Activated CD8-positive, alpha-beta memory T cell treated with anti-CD3 and anti-CD28 coated beads for 4 hours (primary cell): ENCODE results near the gene SMAD6.

ENCODE experiments used
- DNase-seq, 2 donors: peaks; one replicate each; pipeline ENCODE4 v3.0.0-alpha.2; 2020; ENCODE audit warnings: low read depth in 2 of 2

SMAD6 gene

DNA sequence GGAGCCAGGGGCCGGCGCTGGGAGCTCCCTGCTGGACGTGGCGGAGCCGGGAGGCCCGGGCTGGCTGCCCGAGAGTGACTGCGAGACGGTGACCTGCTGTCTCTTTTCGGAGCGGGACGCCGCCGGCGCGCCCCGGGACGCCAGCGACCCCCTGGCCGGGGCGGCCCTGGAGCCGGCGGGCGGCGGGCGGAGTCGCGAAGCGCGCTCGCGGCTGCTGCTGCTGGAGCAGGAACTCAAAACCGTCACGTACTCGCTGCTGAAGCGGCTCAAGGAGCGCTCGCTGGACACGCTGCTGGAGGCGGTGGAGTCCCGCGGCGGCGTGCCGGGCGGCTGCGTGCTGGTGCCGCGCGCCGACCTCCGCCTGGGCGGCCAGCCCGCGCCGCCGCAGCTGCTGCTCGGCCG, 1.5 kb downstream of the SMAD6 start:
- no peak for DNase-seq

DNA sequence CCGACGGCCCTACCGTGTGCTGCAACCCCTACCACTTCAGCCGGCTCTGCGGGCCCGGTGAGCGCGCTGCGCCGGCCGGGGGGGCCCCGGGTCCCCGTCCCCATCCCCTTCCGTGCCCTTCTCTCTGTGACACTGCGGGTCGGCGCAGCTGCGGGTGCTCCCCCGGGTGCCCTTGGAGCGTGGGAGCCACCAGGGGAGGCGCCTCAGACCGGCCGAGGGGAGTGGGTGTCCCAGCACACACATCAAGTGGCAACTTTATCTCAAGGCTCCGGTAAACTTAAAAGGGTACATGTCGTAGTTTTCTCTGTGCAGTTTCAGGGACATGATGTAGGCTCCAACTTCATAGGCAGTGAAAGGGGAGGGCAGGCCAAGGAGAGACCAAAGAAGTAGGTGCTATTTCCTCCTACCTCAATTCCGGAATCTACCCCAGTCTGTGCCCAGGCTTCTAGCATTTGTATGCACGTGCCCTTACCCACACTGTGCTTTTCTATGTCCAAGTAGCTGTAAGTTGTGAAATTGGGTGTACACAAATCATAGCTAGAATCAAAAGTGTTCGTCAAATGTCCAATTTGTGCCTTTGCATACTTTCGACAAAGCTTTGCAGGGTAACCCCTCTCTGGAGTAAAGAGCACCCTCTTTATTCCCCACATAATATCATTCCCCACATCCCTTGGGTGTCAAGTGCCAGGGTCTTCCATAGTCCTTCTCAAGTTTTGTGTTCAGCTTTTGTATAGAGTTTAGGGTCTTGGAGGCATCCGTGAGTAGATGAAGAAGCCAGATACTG, 2.2 kb downstream of the SMAD6 start:
- no peak for DNase-seq

DNA sequence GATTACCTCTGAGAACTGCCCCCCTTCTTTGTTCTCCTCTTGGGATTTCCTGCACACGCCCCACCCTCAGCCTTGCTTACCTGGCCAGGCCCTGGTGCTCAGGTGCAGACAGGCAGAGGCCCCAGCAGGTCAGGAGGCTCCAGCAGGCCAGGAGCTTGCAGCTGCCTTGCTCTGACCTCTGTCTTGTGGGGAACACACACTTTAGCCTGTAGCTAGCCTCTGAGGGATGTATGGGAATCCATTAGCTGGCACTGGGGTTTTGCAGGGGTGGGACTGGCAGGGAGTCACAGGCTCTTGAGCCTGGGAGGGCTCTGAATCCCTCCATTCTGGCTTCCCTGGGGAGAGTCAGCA, 2.7 kb downstream of the SMAD6 start:
- DNase-seq: no peak

- no peak for DNase-seq
Observed at GRCh38 chr15:66705277-66706146, 3.5 kb downstream of the SMAD6 start.

DNA sequence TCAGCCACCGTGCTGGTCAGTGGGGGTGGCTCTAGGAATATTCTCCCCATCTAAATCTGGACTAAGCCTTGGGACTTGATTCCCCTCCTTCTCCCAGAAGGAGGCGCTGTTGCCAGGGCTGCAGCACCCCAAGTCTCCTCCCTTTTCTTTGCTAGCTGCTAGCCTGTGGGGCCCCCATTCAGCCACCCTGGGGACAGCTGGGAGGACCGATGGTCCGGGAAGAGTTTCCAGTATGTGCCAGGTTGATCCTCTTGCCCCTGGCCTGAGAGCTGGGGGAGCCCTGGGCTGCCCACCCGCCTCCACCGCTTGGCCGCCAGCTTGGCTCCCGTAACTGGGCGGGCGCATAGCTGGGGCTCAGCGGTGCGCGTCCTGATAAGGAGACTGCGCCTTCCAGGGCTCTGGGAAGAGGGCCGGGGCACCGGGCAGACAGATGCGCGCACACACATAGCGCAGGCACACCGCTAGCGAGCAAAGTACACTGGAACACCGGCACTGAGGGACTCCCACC, 4.2 kb downstream of the SMAD6 start:
- no peak for DNase-seq

- DNase-seq: no peak
Observed at GRCh38 chr15:66706840-66707239, 4.8 kb downstream of the SMAD6 start.

DNA sequence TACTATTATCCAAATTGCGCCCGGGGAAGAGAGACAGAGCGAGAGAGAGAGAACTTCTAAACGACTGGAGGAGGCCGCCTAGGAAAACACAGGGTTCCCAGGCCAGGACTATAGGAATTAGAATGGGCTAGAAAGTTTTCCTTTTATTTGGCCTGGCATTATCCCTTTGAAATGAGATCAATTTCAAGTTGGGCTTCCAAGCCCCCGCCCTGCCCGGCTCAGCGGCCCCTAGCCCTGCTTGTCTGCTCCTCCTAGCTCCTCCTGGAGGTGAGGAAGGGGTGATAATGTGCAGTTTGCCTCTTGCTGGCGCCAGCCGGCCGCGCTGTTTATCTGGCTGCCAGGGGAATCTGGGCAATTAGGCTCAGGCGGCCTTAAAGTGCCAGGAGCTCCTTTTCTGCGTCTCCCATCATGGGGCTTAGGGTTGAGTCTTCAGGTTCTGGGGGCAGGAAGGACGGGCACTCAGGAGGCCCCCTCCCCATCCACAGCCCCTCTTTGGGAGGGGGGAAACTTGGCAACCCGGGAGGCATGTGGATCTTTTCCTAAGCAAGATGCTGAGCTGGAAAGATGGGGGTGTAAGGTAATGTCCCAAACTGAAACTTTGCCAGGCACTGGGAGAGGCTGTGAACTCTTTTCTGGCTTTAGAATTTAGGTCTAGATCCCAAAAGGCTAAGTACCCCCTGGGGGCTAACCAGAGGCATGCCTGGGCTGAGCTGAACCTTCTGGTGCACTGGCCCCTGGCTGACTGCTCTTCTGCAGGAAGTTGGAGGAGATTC, 5.5 kb downstream of the SMAD6 start:
- no peak for DNase-seq

- DNase-seq: no peak
Observed at GRCh38 chr15:66708389-66708788, 6.4 kb downstream of the SMAD6 start.

DNA sequence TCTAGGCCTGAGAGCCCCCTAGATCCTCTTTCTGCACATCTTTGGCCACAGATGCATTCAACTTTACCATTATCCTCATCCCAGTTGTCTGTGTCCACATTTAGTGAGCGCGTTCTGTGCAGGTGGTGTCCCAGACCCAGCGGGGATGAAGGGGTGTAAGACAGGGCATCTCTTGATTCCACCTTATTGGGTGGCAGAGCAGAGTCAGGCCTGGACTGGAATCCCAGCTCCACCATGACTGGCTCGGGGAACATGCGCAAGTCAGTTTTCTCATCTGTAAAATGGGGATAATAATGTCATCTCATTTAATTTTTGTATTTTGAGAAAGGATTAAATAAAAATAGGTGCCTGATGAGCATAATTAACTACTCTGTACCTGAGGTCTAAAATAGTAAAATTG, 7.8 kb downstream of the SMAD6 start:
- DNase-seq: no peak

DNA sequence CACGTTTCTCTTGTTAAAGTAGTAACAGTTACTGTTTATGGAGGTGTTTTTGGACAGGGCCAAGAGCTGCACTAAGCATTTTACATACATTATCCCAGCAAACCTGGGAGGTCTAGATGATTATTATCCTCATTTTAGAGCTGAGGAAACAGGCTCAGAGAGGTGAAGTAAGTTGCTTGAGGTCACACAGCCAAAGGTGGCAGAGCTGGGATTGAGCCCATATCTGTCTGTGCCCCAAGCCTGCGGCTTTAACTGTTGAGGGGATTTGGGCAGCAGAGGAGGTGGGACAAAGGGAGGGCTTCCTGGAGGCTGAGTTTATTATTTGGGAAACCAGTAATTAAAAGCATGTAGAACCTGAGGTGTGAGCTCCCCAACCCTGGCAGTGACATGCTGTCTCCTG, 9.2 kb downstream of the SMAD6 start:
- DNase-seq: no peak

- no peak for DNase-seq
Observed at GRCh38 chr15:66711862-66712261, 9.8 kb downstream of the SMAD6 start.

DNA sequence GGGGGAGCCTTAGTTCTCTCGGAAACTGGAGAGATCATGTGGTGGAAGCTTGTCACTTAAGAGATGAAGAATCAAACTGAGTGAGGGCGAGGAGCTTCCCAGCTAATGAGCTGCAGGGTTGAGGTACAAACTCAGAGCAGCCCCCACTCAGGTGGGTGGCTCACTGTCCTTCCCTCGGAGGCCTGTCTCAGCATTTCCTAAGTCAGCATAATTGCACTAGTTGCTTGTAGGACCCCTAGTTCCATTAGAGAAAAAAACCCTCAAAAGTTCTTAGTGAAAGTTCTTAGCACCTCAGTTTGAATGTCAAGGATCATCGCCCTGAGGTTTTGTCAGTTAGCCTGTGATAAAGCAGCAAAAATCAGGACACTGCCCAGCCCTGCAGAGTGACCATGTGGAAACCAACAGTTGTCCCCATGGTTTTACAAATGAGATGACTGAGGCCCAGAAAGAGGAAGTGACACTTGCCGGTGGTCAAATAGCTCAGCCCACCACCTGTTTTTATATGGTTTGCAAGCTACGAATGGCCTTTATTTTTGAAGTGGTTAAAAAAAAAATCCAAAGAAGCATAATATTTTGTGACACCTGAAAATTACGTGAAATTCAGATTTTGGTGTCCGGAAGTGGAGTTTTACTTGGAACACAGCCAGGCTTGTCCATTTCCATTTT, 11.9 kb downstream of the SMAD6 start:
- no peak for DNase-seq

DNA sequence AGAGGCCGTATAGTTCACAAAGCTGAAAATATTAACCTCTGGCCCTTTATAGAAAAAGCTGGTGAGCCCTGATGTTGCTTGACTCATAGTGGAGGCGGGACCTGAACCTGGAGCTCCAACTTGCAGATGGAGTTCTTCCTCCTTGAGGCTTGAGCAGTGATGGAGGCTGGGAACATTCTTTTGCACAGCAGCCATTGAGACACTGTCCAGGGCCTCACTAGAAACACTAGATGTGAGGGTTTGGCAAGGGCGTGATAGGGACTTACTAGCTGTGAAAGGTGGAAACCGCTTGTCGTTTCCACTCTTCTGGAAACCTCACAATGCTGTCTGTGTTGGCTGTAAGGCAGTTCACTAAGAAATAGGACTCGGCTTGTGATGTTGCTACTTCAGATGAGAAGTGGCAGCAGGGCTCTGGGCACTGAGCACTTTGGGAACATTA, 12.5 kb downstream of the SMAD6 start:
- no peak for DNase-seq

DNA sequence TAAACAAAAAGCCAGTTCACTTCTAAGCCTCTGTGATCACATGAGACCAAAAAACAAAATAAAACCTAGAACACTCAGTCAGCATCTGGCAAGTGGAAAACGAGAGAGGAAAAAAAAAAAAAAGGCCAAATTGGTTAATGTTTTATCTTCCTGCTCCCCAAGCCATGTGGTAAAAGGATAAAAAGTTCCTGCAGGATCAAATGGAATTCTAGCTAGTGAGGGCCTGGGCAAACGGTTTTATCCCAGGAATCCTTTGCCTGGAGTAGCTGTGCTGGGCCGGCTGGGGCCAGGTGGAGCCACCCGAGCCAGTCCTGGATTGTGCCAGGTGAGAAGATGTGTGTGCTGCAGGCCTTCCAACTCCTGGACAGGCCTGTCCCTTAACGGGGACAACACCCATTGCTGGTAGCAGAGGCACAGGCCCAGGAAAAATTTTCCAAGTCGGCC, 13.2 kb downstream of the SMAD6 start:
- no peak for DNase-seq

GRCh38 chr15:66715720-66716655, 14.0 kb downstream of the SMAD6 start:
- no peak for DNase-seq

DNA sequence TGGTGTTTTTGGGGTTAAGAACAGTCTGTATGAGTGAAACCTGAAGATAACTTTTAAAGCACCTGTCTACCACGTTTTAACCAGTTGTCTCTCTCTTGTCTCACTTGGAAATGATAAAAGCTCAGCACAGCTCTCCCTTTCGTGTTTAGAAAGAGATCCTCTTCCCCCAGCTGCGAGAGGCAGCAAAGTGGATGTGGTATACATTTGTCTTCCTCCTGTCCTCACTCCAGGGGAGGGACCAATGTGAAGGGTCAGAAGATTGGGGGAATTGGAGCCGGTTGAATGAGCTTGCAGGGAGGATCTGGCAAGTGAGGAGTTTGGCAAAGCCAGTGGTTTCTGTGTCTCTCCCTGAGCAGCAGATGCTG, 14.6 kb downstream of the SMAD6 start:
- DNase-seq: no peak

GRCh38 chr15:66718220-66718988, 16.4 kb downstream of the SMAD6 start:
- DNase-seq: no peak

GRCh38 chr15:66719471-66719870, 17.4 kb downstream of the SMAD6 start:
- no peak for DNase-seq

DNA sequence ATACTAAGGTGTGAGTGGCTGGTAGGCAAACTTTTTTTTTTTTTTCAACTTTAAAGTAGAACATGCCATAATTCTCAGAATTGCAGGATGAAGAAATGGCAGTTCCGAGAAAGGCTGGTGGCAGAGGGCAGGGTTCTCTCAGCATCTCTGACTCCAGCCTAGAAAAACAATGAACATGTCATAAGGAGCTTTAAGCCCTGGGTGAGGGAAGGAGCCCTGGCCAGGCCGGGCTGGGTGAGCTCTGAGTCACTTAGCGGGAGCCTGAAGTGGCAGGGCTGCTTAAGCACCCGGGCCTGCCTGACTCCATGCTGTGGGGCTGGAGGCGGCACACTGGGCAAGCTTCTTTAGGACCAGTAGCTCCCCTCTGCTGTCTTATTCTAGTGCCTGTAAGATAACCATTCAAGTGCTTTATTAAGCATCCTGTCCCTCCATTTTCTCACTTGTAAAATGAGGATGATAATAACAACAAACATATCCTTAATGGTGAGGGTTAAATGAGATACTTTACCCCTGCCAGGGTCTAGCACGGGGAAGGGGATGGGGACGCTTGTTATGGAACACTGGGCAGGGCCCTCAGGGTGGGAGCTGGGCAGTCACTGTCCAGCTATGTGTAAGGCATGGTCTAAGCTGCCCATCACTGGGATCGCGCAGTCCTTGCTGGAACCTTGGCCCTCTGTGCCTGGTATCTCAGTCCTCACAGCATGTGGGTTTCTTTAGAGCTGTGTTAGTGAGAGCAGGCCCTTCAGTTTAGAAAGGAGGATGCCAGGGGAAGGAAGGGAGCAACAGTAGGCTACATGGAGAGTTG, 18.4 kb downstream of the SMAD6 start:
- no peak for DNase-seq
